Mesothelial cell of epicardium (in vitro differentiated cells): ENCODE measurements around the gene CCDC86. TPM values are rescaled to one million over a fixed set of nuclear protein-coding genes. Genes with fewer than 3 reads are reported as not detected.

Experiments
- DNase-seq, 2 experiments: peaks; one replicate each; pipeline ENCODE4 v3.0.0; 2021; ENCODE audit warnings: low spot score in 2 of 2; ENCODE audit not compliant: unreplicated experiment in 2 of 2
- H3K27ac Mint-ChIP-seq: 2 replicates; pipeline ENCODE4 v1.8.0; 2021; ENCODE audit warnings: mixed read lengths
- H3K27me3 Mint-ChIP-seq: 2 replicates; pipeline ENCODE4 v1.8.0; 2021; ENCODE audit warnings: low read depth, mixed read lengths
- H3K36me3 Mint-ChIP-seq: 2 replicates; pipeline ENCODE4 v1.8.0; 2021; ENCODE audit warnings: mixed read lengths
- H3K4me1 Mint-ChIP-seq: 2 replicates; pipeline ENCODE4 v1.8.0; 2021; ENCODE audit warnings: mixed read lengths
- H3K4me3 Mint-ChIP-seq: 2 replicates; pipeline ENCODE4 v1.8.0; 2021; ENCODE audit warnings: mild to moderate bottlenecking, moderate library complexity, mixed read lengths
- H3K9me3 Mint-ChIP-seq: 2 replicates; pipeline ENCODE4 v1.8.0; 2021; ENCODE audit warnings: mixed read lengths
- total RNA-seq: library from RNA; stranded (reverse); gene quantifications from 3 replicates; pipeline ENCODE4 v1.2.1, GENCODE V29; 2021
- TF ChIP-seq, protein P1 (sequence below): fragments of 200-600 bp; sonication (generic); IDR thresholded peaks from one replicate; pipeline ENCODE4 v1.5.0; 2021; ENCODE audit warnings: antibody characterized with exemption; ENCODE audit not compliant: unreplicated experiment

CCDC86 gene
- total RNA-seq, 1 donor from 2014 or later = 22.5 TPM

DNA sequence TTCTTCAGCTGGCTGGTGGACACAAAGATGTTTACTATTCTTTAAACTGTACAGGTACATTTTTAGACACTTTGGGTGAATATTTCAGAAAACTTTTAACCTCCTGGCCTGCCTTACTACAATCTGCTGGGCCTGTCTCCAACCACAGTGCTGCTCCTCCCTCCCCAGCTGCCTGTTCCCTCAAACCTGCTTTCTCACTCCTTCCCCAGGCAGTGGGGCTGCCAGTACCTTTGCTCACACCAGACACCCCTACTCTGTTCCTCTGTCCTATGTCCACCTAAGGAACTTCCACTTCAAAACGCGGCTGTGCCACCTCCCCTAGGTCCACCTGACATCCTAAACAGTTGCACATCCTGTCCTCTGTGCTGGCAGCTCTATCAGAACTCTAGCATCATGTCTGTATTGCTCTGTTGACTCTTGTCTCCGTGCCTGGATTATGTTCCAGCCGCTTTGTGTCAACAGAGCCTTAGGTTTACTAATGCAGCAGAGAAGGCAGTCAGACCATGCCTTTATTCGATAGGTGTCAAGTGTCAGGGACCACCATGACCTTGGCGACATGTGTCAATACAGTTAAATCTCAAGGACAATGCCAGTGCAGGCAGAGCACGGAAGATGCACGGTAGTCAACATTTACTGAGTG lies 38.9 kb downstream of the CCDC86 start:
- TF ChIP-seq, protein P1, sequence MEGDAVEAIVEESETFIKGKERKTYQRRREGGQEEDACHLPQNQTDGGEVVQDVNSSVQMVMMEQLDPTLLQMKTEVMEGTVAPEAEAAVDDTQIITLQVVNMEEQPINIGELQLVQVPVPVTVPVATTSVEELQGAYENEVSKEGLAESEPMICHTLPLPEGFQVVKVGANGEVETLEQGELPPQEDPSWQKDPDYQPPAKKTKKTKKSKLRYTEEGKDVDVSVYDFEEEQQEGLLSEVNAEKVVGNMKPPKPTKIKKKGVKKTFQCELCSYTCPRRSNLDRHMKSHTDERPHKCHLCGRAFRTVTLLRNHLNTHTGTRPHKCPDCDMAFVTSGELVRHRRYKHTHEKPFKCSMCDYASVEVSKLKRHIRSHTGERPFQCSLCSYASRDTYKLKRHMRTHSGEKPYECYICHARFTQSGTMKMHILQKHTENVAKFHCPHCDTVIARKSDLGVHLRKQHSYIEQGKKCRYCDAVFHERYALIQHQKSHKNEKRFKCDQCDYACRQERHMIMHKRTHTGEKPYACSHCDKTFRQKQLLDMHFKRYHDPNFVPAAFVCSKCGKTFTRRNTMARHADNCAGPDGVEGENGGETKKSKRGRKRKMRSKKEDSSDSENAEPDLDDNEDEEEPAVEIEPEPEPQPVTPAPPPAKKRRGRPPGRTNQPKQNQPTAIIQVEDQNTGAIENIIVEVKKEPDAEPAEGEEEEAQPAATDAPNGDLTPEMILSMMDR = no peak
- H3K27ac Mint-ChIP-seq = no peak overlapping the region
- no peaks in the 10 kb centered on the region for H3K9me3 Mint-ChIP-seq
- no peaks in the 10 kb centered on the region for H3K27me3 Mint-ChIP-seq
- peaks cover 17% of the 10 kb centered on the region for H3K36me3 Mint-ChIP-seq
- DNase-seq = no peak
- H3K4me3 Mint-ChIP-seq = no peak overlapping the region
- H3K4me1 Mint-ChIP-seq = no peaks in the 10 kb centered on the region

DNA sequence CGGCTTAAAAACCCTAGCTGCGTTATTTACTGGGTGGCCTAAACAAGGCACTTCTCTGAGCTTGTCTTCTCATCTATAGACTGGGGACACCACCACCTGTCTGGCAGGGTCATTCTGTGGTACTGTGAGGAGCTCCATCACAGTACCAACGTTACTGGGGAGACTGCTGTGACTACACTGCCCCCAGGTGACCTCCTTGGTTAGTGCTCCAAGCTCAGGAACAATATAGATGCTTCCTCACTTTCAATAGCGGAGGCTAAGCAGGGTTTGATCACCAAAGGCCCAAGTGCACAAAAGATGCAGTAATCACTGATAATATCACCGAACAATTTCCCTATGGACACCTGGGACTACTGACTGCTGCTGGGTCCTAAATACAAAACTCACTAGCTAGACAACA lies 45.6 kb downstream of the CCDC86 start:
- no peak for DNase-seq
- peaks cover 8% of the 10 kb centered on the region for H3K4me1 Mint-ChIP-seq
- no peak overlapping the region for H3K27ac Mint-ChIP-seq
- H3K4me3 Mint-ChIP-seq = no peak overlapping the region
- no peaks in the 10 kb centered on the region for H3K9me3 Mint-ChIP-seq
- TF ChIP-seq, protein P1 = no peak
- H3K27me3 Mint-ChIP-seq = no peaks in the 10 kb centered on the region
- H3K36me3 Mint-ChIP-seq = peaks cover 25% of the 10 kb centered on the region

DNA sequence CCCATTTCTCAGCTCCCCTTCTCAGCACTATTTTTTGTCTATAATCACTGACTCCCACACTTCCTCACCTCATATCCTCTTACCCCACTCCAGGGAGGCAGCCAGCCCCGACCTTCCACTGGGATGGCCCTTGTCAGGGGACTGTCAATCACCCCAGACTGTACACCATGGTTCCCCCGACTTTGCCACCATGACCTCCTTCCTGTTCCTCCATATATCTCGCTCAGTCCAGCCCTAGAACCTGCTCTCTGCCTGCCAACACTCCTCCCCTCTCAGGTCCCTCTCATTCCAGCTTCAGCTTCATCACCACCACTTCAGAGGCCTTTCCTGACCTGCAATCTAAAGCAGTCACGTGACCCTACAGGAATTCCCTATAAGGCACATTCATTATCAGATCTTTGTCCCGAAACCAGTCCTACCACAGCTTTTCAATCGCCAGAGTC lies 48.0 kb downstream of the CCDC86 start:
- H3K27me3 Mint-ChIP-seq = no peaks in the 10 kb centered on the region
- H3K9me3 Mint-ChIP-seq = no peaks in the 10 kb centered on the region
- peaks cover 28% of the 10 kb centered on the region for H3K36me3 Mint-ChIP-seq
- H3K4me3 Mint-ChIP-seq = no peak overlapping the region
- H3K27ac Mint-ChIP-seq = peak overlapping the region; percentile 72
- H3K4me1 Mint-ChIP-seq = peaks cover 8% of the 10 kb centered on the region
- no peak for DNase-seq
- TF ChIP-seq, protein P1 = no peak

DNA sequence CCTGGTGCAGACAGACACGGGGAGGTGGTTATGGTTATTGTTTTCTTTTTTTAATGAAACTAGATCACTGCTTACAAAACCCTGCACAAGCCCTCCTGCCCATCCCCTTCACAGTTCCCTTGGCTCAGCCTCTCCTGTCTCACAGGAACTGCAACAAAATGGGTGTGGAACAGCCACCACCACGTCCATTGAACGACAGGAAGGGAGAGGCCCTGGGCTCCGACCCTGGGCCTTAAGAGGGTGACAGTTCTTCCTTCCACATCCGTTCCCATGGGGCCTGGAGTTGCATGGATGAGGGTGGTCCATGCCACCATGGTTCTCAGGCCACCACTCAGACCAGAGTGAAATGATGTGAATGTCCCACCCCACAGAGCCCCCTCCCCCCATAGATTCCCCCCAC lies 48.8 kb downstream of the CCDC86 start:
- no peak for DNase-seq
- H3K4me3 Mint-ChIP-seq = no peak overlapping the region
- TF ChIP-seq, protein P1 = no peak
- no peaks in the 10 kb centered on the region for H3K27me3 Mint-ChIP-seq
- no peaks in the 10 kb centered on the region for H3K9me3 Mint-ChIP-seq
- H3K27ac Mint-ChIP-seq = no peak overlapping the region
- peaks cover 8% of the 10 kb centered on the region for H3K4me1 Mint-ChIP-seq
- H3K36me3 Mint-ChIP-seq = peaks cover 26% of the 10 kb centered on the region

DNA sequence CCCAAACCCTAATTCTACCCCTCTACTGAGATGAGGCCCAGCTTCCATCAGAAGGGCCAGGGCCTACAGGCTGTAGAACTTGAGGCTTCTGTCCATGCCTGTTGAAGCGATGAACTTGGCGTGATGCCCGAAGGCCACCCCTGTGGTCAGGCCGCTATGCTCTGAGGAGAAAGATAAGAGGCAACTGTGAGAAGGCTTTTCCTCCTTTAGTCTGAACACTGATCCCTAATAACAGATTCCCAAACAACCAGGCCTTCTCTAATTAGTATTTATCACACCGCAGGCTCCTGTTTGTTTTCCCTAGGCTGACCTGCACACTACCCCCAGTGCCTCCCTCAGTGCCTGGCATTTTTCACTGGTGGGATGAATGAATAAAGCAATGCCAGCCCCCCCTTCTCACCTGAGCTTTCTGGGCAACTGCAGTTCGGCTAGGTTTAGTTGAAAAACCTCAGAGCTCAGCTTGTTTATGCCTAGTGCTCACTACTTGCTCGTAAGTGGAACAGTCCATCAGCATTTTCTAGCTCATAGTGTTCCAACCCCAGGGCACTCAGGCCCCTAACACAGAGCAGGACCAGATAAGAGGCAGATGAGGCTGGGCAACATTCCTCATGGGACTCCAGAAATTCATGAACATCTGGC lies 49.3 kb downstream of the CCDC86 start:
- Mint-ChIP-seq H3K27ac (peak overlapping the region; percentile 12), H3K9me3 (no peaks in the 10 kb centered on the region), H3K36me3 (peaks cover 27% of the 10 kb centered on the region), H3K4me1 (peaks cover 8% of the 10 kb centered on the region), H3K27me3 (no peaks in the 10 kb centered on the region), H3K4me3 (no peak overlapping the region)
- DNase-seq = no peak
- TF ChIP-seq, protein P1 = no peak
